Vagina (tissue), 2 donors: ENCODE measurements around the gene POTEB3. TPM values are rescaled to one million over a fixed set of nuclear protein-coding genes. Genes with fewer than 3 reads are reported as not detected.
"Not testable (repeated sequence)": the region's sequence is repeated elsewhere in the genome, so short reads cannot be mapped to it uniquely, and the experiment has no call there.

ENCODE experiments used
- DNase-seq, 2 donors: peaks; one replicate each; pipeline ENCODE4 v3.0.0-alpha.2; 2017; ENCODE audit errors: extremely low spot score in 2 of 2
- H3K27ac ChIP-seq: fragments of 200-600 bp; sonication (generic); one replicate; pipeline ENCODE4 v1.5.1; 2019
- H3K27me3 ChIP-seq: fragments of 200-600 bp; sonication (generic); one replicate; pipeline ENCODE4 v1.5.1; 2019
- H3K36me3 ChIP-seq, 2 donors: fragments of 200-600 bp; sonication (generic); one replicate each; pipeline ENCODE4 v1.5.1; 2017 to 2019
- H3K4me1 ChIP-seq: fragments of 200-600 bp; sonication (generic); one replicate; pipeline ENCODE4 v1.5.1; 2019
- H3K4me3 ChIP-seq, 2 donors: fragments of 200-600 bp; sonication (generic); 1 replicate in 1 of 2; 2 replicates in 1 of 2; pipeline ENCODE4 v1.5.1; 2016 to 2019
- H3K9me3 ChIP-seq: fragments of 200-600 bp; sonication (generic); one replicate; pipeline ENCODE4 v1.5.1; 2019
- intact Hi-C: fragments of 100-400 bp; cut with DNase I; formaldehyde crosslinking; loops from one replicate; pipeline ENCODE4 v1.15.1; 2023
- microRNA-seq: library from miRNA; unstranded; fragments of <30 nt; microRNA quantifications from one replicate; pipeline ENCODE4, GENCODE V29; 2017; ENCODE audit warnings: borderline number of aligned reads, borderline replicate concordance
- small RNA-seq: library from RNA; depleted of rRNA; stranded (forward); fragments of <200 nt; gene quantifications from one replicate; pipeline ENCODE3, GENCODE V24; 2016
- total RNA-seq: library from RNA; depleted of rRNA; stranded (reverse); fragments of >200 nt; gene quantifications from one replicate; pipeline ENCODE4 v1.2.3, GENCODE V29; 2016

The POTEB3 gene
- total RNA-seq, 1 donor from 2014 or later: not detected

GRCh38 chr15:21368625-21369024 is 71.7 kb downstream of the POTEB3 start:
- DNase-seq, H3K27ac ChIP-seq, intact Hi-C loops, H3K9me3 ChIP-seq, H3K4me1 ChIP-seq, H3K27me3 ChIP-seq, H3K36me3 ChIP-seq, H3K4me3 ChIP-seq: not testable (repeated sequence)

Small RNAs within 50 kb of the gene (microRNA-seq; reads per million reads assigned to microRNA genes)
- not detected for gene MIR3118-3

Small RNAs within 50 kb of the gene (small RNA-seq; reads per million reads assigned to genes)
- gene GRAMD4P6 (not detected), gene MIR3118-3 (not detected), gene RF00026 (not detected)
